Right lobe of liver (tissue), 6 donors: ENCODE measurements around the gene DDX24. TPM values are rescaled to one million over a fixed set of nuclear protein-coding genes. Genes with fewer than 3 reads are reported as not detected.

ENCODE experiments used
- ATAC-seq, 4 donors: fragments of 200-7000 bp; cut with Tn5 transposase; one replicate each; pipeline ENCODE4 v1.9.1; 2020; ENCODE audit warnings: mild to moderate bottlenecking in 4 of 4, moderate library complexity in 4 of 4
- DNase-seq, 3 donors: peaks; one replicate each; pipeline ENCODE4 v3.0.0-alpha.2; 2020
- H3K27ac ChIP-seq, 3 donors: fragments of 200-600 bp; one replicate each; pipeline ENCODE4 v1.8.0; 2022
- H3K27me3 ChIP-seq, 2 donors: fragments of 200-600 bp; one replicate each; pipeline ENCODE4 v1.8.0; 2022
- H3K36me3 ChIP-seq, 4 donors: fragments of 200-600 bp; sonication (generic) in 1 of 4; one replicate each; pipeline versions ENCODE4 v1.5.1 to v1.8.0; 2017 to 2022; ENCODE audit warnings: control low read depth in 1 of 4
- H3K4me1 ChIP-seq, 4 donors: fragments of 200-600 bp; sonication (generic) in 1 of 4; one replicate each; pipeline versions ENCODE4 v1.5.1 to v1.8.0; 2017 to 2022; ENCODE audit warnings: control low read depth in 1 of 4
- H3K4me3 ChIP-seq, 3 donors: fragments of 200-600 bp; one replicate each; pipeline ENCODE4 v1.8.0; 2022
- H3K9me3 ChIP-seq, 4 donors: fragments of 200-600 bp; sonication (generic) in 1 of 4; one replicate each; pipeline versions ENCODE4 v1.5.1 to v1.8.0; 2017 to 2022; ENCODE audit warnings: control low read depth in 1 of 4
- POLR2A ChIP-seq: fragments of 450-650 bp; IDR thresholded peaks from one replicate; pipeline ENCODE4 v1.6.1; 2017; ENCODE audit warnings: antibody characterized with exemption, mild to moderate bottlenecking
- WGBS: methylation state at CpG from one replicate; pipeline ENCODE4 v1.1.6; 2018; ENCODE audit warnings: low coverage, low lambda C conversion rate; ENCODE audit not compliant: insufficient coverage; ENCODE audit errors: missing lambda C conversion rate; 5-methylcytosine and 5-hydroxymethylcytosine counted together
- intact Hi-C, 2 donors: fragments of 100-400 bp; cut with DNase I; formaldehyde crosslinking; loops; one replicate each; pipeline versions ENCODE4 v1.11.2 to v1.14.1; 2022
- total RNA-seq, 6 experiments: library from RNA; depleted of rRNA in 2 of 6; stranded (reverse); fragments of >200 nt in 2 of 6; fragmentation: NEBNext Ultra II Directional in 3 of 6; extraction: Animal tissue kit (Norgen Biotek cat#: 25700) in 3 of 6; gene quantifications; one replicate each; pipeline versions ENCODE4 v1.1.0 to v1.2.4, GENCODE V29; 2016 to 2023
- TF ChIP-seq, protein P1 (sequence below), 4 donors: fragments of 200-600 bp in 3 of 4; fragments of 450-650 bp in 1 of 4; IDR thresholded peaks; one replicate each; pipeline versions ENCODE4 v1.5.1 to v1.8.0; 2016 to 2022; ENCODE audit warnings: antibody characterized with exemption in 4 of 4, mild to moderate bottlenecking in 2 of 4
- donor health status: DM: no; HTN: yes; CAD: no.
- donor health status: DM: no; HTN: no; CAD: no.
- donor health status: DM: no; HTN: no; CAD: no.
- donor health status: DM: no; HTN: yes; CAD: no.
- donor health status: DM: no; HTN: yes; CAD: no.

DDX24 gene
- total RNA-seq, 6 experiments from 2014 or later, result 47.8 to 74.0 (median 63.6) TPM

DNA sequence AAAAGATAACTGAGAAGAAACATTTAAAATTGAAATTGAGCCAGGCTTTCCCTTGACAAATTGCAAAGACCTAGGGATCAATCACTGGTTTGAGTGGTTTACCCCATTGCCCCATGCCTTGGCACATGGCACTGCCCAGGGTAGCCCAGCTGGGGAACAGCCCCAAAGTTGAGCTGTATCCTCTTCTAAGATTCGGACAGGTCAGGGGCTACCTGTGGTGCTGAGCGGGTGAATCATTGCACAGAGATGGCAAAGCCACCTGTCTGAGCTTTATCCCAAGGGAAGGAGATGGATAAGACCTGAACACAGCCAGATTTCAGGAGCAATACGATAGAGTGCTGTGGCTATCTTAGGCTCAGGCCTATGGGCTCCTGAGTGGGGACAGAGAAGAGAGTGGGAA is 41.4 kb upstream of the DDX24 start:
- ATAC-seq, result no peak
- Histone ChIP-seq H3K4me3 (no peak overlapping the region), H3K9me3 (no peaks in the 10 kb centered on the region), H3K36me3 (no peaks in the 10 kb centered on the region), H3K27ac (no peak overlapping the region), H3K27me3 (no peaks in the 10 kb centered on the region), H3K4me1 (no peaks in the 10 kb centered on the region)
- WGBS, result 86% methylated on average over 1 of the region's 3 CpGs
- no peak for TF ChIP-seq POLR2A
- TF ChIP-seq, protein P1, sequence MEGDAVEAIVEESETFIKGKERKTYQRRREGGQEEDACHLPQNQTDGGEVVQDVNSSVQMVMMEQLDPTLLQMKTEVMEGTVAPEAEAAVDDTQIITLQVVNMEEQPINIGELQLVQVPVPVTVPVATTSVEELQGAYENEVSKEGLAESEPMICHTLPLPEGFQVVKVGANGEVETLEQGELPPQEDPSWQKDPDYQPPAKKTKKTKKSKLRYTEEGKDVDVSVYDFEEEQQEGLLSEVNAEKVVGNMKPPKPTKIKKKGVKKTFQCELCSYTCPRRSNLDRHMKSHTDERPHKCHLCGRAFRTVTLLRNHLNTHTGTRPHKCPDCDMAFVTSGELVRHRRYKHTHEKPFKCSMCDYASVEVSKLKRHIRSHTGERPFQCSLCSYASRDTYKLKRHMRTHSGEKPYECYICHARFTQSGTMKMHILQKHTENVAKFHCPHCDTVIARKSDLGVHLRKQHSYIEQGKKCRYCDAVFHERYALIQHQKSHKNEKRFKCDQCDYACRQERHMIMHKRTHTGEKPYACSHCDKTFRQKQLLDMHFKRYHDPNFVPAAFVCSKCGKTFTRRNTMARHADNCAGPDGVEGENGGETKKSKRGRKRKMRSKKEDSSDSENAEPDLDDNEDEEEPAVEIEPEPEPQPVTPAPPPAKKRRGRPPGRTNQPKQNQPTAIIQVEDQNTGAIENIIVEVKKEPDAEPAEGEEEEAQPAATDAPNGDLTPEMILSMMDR (IDR thresholded peaks at IDR 0.05), result no peak
- intact Hi-C loops, result loop anchor here (10.0 kb wide), 1 partner anchor 78 kb away; no protein-coding TSS in a partner anchor
- DNase-seq, result peak in 1 of 3 donors; percentile 22

DNA sequence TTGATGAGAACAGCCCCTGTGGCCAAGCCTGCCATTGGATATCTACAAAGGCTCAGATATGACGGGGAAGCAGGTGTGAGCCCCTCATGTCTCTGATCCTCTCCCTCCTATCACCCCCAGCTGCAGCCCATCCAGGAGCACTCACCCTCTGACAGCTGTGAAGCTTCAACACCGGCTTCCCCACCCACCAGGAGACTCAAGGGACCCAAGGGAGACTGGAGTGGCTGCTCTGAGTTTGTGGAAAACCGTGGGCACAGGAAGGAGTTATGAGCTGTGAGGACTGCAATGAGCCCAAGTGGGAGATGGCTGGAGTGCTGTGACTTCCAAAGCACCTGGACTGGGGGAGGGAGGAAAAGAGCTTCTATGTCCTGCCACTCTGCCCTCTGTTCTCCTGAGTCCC is 40.5 kb upstream of the DDX24 start:
- no peak overlapping the region for H3K27ac ChIP-seq
- no peak for ATAC-seq

DNA sequence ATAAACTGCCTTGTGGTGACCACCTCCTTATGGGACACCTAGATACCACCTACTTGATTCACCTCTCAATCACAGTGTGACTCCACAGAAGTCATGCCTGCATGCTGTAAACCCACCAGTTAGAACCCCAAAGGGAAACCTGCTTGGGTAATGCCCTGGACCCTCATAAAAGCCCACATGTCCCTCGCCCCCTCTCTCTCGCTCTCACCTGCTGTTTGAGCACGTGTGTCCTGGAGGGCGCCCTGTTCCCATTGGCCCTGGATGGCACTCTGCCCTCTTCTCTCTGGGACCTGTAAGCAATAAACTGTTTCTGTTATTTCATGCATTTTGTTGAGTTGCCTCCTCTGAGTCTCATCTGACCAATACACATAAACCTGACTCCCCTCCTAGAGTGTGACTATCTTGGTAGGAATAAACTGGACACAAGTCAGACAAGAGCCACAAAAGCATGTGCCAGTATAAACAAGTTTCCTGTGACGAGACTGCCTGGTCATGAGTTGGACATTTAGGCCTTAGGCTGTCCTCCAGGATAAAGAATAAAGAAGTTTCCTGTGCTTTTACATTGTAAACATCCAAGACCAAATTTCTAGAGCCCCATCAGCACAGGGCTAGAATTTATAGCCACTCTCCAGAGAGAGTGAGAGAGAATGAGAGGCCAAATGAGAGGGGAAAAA is 39.8 kb upstream of the DDX24 start:
- TF ChIP-seq POLR2A, result no peak
- TF ChIP-seq, protein P1 (IDR thresholded peaks at IDR 0.05), result no peak
- WGBS, result 70% methylated on average over 5 of the region's 5 CpGs
- peak in 1 of 3 donors; percentile 14 for DNase-seq

More for the DNA sequence above, 40.5 kb upstream of the DDX24 start:
- TF ChIP-seq, protein P1 (IDR thresholded peaks at IDR 0.05), result no peak
- TF ChIP-seq POLR2A, result no peak
- no peaks in the 10 kb centered on the region for H3K27me3 ChIP-seq
- intact Hi-C loops, result loop anchor here (10.0 kb wide), 1 partner anchor 77 kb away; no protein-coding TSS in a partner anchor
- no peaks in the 10 kb centered on the region for H3K9me3 ChIP-seq
- DNase-seq, result peak in 1 of 3 donors; percentile 17
- H3K4me1 ChIP-seq, result no peaks in the 10 kb centered on the region
- H3K4me3 ChIP-seq, result no peak overlapping the region
- 33% methylated on average over 1 of the region's 3 CpGs for WGBS
- H3K36me3 ChIP-seq, result no peaks in the 10 kb centered on the region

DNA sequence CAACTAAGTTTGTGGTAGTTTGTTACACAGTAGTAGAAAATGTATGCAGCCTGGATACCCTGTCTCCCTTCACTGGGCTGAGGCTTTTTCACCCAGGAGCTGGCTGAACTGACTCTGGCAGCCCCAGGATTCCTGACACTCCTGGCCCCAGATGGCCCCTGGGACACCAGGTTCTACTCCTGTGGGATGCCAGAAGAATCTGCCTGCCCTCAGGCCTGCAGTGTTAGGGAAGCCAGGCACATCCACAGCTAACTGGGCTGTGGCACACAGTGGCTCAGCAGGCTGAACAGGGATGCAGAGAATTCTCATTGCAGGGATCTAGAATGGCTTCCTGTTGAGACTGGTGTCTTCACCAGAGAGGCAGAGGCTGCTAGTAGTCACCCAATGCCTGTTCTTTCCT is 38.1 kb upstream of the DDX24 start:
- no peak for ATAC-seq
- Histone ChIP-seq H3K27ac (no peak overlapping the region), H3K9me3 (no peaks in the 10 kb centered on the region), H3K27me3 (no peaks in the 10 kb centered on the region), H3K4me1 (peaks cover 0 to 8% (median 0%) of the 10 kb centered on the region in 4 donors), H3K36me3 (no peaks in the 10 kb centered on the region), H3K4me3 (no peak overlapping the region)
- intact Hi-C loops, result no loop called here
- peak in 1 of 3 donors; percentile 17 for DNase-seq
- TF ChIP-seq, protein P1 (IDR thresholded peaks at IDR 0.05), result no peak
- TF ChIP-seq POLR2A, result no peak

More for the DNA sequence above, 39.8 kb upstream of the DDX24 start:
- H3K36me3 ChIP-seq, result no peaks in the 10 kb centered on the region
- no peaks in the 10 kb centered on the region for H3K9me3 ChIP-seq
- no peaks in the 10 kb centered on the region for H3K4me1 ChIP-seq
- no peak overlapping the region for H3K4me3 ChIP-seq
- no peak for ATAC-seq
- H3K27me3 ChIP-seq, result no peaks in the 10 kb centered on the region
- no peak overlapping the region for H3K27ac ChIP-seq
- intact Hi-C loops, result loop anchor here (10.0 kb wide), 1 partner anchor 76 kb away; no protein-coding TSS in a partner anchor
